Measurements from ENCODE around the gene C1orf21. TPM values are rescaled to one million over a fixed set of nuclear protein-coding genes. Genes with fewer than 3 reads are reported as not detected.
A peak's percentile ranks its signal among the peaks of the same experiment; 100 is the strongest.

Gene C1orf21
- polyA plus RNA-seq, 5 donors: 40.2 to 53.2 (median 43.4) TPM

DNA sequence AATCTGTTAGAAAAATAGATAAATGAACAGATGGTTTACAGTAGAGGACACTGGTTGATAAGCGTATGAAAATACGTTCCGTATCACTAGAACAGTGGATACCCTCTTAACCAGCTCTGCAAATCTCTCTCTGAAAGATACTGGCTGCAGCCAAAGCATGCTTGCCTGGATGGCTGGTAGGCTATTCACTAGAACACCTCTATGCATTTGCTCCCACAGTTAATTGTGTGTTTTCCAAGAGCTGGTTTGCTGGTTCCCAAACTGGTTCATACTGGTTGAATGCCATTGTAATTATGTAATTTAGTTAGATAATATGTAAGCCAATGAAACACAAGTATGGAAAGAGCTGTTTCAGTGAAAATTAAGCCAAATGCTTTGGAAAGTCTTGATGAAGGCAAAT, 126.6 kb downstream of the C1orf21 start:
- no peak for DNase-seq

DNA sequence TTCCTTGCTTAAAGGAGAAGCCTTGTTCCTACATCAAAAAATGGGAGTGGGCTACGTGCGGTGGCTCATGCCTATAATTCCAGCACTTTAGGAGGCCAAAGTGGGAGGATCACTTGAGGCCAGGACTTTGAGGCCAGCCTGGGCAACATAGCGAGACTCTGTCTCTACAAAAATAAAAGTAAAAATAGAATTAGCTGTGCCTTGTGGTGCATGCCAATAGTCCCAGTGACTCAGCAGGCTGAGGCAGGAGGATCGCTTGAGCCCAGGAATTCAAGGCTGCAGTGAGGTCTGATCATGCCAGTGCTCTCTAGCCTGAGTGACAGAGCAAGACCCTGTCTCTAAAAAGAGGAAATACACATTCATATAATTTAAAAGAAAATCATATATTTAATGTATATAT, 127.1 kb downstream of the C1orf21 start:
- no peak for DNase-seq

DNA sequence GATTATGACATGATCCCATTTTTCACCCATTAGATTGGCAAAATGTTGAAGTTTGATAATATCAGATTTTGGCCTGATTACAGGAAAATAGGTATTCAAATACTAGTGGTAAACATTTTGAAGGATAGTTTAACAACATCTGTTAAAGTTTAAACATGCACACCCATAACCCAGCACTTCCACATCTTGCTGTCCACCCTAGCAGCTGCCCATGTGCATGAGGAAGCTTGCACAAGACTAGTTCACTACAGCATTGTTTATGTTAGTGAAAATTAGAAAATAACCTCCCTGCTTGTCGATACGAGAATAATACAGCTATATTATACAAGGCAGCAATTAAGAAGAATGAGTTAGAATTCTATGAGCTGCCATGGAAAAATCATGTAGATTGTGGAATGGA, 127.6 kb downstream of the C1orf21 start:
- DNase-seq: no peak

DNA sequence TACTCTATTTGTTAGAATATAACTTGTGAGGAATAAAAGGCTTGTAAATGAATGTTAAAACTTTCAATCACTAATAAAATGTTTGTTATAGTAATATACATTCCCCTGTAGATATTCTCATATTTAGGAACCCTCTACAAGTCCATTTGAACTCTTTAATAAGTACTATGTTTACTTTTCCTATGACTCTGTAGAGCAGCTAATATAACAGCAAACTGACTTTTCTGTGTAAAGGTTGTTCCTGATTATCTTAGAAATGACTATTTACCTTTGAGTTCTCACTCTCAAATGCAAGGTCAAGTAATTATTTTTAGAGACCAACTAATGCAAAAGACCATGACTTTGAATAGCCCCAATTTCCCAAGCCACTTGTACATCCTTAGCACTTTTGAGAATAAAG, 130.3 kb downstream of the C1orf21 start:
- DNase-seq: no peak

DNA sequence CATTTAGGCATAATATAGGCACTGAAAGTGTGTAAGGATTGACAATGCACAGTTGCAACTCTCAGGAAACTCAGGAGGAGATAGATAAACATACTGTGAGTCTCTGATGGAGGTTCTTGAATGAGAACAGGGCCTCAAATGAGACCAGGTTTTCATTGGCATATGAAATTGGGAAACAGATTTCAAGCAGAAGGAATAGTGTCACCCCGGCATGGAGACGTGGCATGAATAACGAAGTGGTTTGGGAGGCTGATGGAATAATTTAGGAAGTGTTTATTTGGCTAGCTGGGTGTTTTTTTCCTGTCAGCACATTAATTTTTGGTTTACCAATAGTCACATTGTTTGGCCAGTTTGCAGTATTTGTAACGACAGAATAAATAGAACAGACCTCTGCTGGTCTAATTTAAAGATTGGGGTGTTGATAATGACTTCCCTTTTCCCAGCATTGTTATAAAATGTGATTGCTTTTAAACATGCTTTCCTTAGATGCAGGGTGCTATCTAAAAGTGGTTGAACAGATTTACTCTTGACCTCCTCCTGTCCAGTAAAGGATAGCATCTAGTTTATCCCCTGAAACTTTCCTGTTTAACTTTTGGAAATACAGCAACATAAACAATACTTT, 132.0 kb downstream of the C1orf21 start:
- no peak for DNase-seq

DNA sequence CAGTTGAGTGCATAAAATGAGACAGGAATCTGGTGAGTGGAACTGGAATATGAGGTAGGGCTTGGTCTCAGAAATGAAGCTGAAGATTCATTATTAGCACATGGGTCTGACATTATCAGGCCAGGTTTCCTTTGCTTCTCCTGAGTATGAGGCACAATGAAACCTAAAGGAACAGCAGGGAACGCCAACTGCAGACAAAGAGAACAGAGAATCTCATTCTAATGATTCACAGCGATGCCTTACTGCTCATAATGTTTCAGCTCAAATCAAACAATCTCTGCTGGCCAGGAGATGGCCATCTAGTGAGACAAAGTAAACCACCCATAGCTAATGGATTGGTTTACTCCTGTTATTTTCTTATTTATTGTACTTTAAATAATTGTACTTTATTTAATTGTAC, 133.5 kb downstream of the C1orf21 start:
- DNase-seq: no peak

DNA sequence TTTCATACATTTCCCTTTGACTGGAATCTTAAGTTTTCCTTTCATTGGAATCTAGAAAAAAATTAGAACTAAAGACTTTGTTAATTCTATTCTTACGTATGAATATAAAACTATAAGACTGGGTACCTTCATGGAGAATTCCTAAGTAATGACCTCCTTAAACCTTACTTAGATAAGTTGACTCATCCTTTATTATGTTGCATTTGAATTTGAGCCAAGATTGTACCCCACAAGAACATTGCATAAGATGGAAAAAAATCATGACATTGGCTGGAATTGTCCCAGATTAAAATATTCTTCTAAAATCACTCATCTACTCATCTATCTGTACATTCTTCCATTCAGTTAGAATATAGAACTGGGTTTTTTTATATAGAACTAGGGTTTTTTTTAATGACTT, 137.4 kb downstream of the C1orf21 start:
- no peak for DNase-seq

DNA sequence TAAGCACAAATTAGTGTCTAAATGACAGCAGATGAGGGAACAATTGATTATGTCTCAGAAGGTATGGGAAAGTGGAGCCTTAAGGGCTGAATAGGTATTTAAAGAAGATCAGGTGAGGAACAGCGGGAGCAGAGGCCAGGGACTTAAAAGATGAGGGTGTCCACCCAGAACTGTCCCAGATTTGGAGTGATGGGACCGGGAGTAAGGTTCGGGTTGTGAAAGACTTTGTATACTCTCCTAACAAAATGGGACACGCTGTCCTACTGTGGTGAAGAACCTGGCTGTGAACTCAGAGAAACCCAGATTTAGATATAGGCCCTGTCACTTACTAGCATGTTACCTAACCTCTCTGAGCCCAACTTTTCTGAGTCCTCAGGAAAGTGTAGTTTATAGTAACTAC, 140.6 kb downstream of the C1orf21 start:
- DNase-seq: no peak

DNA sequence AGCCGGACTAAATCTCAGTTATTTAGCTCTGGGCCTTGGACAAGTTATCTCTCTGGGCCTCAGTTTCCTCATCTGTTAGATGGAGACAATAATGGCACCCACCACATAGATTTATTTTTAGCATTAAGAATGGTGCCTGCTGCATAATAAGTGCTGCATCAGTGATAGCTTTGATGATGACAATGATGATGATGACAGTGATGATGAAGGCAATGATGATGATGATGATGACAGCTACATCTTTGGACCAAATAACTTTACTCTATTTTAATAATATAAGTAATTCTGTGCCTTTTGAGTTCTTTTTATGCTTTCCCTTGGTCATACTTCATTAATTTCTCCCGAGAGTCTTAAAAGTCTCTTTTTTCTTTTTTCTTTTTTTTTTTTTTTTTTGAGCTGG, 143.4 kb downstream of the C1orf21 start:
- DNase-seq: no peak

DNA sequence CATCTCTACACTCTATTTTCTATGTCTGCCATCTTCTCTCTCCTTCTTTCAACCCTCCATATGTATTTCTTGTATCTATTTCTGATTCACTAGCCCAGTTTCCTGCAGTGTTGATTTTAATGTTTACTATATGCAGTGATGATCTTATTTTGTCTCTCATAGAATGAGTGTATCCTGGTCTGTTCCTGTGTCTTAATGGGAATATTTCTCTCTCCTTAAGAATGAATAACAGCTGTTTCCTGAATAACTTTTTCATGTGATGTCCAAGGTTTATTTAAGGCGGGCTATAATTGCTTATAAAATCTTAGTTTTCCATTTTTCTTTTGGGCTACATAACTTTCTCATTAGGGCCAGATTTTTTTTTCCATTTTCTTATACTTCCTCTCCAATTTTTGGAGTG, 144.5 kb downstream of the C1orf21 start:
- DNase-seq: no peak

DNA sequence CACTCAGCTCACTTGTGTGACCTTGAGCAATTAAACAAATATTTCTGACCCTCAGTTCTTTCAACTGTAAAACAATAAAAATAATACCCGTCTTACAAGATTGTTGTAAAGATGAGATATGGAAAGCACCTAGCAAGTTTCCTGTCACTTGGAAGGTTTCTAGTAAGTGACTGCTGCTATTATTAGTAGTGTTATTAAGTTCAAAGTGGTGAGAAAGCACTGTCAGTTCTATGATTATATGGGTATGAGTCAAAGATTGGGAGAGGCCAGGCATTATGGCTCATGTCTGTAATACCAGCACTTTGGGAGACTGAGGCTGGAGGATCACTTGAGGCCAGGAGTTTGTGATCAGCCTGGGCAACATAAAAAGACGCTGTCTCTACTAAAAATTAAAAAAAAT, 145.4 kb downstream of the C1orf21 start:
- DNase-seq: no peak

DNA sequence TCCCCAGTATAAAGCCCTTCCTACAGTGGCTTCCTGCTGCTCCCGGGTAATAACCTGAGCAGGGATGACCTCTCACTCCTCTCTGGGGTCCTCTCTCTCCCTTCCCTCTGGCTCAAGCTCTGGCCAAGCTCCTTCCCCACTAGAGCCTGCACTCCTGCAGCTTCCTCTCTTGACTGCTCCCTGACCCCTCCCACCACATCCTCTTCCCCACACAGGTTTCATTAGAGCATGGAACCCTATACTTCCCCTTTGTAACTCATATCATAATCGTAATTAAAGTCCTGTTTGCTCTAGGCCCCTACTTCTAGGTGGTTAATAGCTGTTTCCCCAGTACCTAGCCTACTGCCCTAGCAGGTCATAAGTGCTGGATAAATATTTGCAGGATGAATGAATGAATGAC, 146.2 kb downstream of the C1orf21 start:
- no peak for DNase-seq

DNA sequence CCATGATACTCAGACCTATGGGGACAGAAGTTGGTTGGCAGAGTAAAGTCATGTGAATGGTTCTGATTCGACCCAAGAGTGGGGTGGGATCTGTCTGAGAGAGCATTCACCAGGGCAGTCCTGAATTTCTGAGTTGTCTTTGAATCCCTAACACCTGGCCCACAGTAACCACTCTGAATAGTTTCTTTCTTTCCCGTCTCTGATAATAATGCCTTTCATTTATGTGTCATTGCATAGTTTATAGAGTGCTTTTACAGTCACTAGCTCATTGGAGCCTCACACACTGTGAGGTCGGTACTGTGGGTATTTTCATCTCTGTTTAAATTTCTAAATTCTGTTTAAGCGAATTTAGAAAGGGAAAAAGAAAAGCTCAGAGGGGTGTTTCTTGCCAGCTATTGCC, 147.1 kb downstream of the C1orf21 start:
- DNase-seq: no peak

DNA sequence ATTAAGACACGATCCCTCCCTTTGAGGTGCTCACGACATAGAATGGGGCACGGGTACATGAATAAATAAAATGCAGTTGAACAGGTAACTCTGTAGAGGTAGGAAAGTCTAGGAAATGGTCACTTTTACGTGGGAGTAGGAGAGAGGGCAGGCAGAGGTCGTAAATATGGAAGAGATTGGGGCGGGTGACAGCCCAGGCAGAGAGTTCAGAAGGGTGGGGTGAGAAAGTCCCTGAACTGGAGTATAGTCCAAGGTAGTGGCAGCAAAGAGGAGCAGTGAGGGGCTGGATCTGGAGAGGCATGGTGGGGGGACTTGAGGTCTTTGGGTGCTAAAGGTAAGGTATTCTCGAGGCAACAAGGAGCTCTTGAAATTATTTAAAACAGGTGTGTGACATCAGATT, 147.9 kb downstream of the C1orf21 start:
- DNase-seq: no peak

DNA sequence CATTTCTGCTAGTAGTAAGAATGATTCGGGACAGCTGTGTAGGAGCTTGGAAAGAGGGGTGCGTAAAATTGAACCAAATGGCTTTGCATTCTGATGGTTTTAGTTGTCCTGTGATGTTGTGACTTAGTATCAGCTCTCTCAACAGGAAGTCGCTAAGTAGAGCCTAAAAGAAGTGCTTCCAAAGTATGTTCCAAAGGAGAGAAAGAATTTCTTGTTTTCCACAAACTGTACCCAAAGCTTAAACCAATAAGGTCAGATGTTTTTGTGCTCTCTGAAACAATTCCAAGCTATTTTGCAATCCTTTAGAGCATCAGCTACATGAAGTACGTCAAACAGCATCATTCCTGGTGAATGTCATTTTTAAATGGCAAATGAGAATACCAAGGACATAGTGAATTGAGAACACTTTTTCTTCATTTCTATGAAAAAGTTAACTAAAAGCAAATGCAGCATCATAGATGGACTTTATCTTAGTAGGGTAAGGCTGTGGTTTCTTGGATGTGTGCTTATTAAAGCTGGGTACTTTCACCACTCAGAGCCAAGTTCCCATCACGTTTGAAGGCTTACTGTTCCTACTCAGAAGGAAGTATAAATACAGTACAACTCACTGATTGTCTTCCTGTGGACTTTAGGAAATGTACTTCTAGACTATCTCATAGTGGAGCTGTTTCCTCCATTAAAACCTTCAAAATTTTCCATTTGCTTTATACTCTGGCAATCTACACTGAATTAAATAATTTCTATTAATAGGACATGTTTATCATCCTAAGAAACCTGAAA, 148.6 kb downstream of the C1orf21 start:
- peak; percentile 38 to 54 for DNase-seq

DNA sequence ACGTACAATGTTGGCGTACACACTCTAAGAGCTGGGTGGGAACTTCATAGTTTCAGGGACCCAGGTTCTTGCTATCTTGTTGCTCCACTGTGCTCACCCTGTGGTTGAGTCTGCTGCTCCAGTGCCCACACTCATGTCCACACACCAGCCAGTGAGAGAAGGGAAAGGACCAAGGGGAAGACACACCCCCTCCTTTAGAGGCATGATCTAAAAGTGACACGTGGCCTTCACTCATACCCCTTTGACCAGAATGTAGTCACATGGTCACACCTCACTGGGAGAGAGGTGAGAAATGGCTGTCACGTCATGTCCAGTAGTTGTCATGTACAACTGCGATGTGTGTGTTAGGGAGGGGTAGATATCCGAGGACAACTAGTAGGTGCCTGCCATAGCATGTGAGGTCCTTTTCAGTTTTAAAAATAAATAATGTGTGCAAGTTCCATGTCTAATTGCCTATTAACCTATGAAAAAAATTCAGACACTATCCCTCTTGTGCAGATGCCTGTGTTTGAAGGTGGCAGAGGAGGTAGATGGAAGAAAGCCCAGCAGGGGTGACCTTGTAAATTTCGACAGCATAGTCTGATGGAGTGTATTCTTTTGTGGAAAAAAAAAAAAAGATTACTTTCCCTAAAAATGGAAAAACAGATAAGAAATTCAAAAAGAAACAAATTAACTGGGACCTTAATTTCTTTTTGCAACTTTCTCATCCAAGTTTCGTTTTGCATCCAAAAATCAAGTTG, 149.6 kb downstream of the C1orf21 start:
- DNase-seq: no peak

DNA sequence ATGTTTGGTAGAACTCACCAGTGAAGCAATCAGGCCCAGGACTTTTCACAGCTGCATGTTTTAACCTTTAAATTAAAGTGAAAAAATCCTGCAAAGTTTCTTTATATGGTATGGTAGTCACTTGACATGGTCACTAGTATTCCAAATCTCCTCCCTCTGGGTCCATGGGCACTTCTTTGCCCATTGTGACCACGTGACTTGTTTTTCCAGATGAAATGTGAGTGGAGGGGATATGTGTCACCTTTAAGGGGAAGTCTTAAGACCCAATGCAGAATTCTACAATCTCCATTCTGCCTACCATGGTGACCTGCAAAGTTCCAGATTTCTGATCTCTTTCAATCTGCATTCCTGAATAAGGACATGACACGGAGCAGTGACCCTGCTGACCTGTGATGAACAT, 152.8 kb downstream of the C1orf21 start:
- no peak for DNase-seq

DNA sequence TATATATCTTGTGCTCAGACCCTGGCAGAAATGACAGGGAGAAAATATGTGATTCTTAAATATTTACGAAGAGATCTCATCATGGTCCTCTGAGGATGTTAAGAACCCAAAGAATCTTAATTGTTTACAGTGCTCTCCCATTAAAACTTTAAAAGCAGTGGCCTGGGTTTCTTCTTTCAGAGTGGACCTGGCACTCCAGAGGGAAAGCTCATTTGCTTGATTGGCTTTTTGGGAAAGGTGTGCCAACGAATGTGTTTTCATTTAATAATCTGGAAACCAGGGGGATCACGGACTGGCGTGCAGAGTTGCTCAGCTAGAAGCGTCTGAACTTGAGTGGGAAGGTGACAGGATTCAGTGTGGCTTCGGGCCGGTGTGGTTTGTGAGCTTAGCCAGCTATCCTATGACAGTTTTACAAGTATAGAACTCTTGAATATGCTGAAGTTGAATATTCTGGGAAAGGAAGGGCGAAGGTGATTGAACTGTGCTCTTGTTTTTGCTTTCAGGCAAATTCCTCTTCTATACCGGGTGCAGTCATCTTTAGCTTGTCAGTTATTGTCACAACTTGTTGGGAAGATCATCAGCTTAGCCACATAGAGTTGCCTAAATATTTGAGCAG, 154.8 kb downstream of the C1orf21 start:
- no peak for DNase-seq

DNA sequence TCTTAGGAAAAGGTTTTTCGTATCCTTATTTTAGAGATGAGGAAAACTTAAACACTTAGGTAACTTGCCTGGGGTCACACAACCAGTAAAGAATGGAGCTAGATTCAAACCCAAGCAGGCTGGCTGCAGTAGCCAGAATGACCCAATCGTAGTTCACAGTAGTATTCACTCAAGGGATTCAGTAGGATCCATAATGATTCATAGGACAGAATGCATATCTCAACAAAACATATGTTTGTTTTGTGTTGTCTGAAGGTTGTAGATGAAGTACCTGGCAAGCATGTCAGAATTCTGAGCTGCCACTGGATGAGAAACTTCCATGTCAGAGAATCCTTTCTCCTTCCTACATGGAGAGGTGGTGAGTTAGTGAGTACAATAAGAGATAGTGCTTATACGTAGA, 155.5 kb downstream of the C1orf21 start:
- no peak for DNase-seq

DNA sequence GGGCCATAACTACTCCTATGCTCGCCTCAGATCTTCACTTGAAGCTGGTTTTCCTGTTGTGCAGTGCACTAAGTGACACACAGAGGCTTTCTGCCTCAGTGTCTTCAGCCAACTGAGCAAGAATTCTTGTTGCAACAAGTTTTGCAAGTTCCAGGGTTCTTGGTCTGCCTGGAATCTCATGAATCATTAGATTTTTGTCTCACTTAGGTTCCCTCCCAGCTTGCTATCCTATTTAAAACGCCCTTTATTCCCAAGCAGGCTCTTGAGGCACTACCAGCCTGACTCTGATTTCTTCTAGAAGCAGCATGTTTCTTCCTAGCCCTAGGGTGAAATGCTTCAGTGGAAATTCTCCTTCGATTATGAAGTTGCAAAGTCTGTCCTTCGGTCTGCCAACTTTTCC, 158.8 kb downstream of the C1orf21 start:
- no peak for DNase-seq

DNA sequence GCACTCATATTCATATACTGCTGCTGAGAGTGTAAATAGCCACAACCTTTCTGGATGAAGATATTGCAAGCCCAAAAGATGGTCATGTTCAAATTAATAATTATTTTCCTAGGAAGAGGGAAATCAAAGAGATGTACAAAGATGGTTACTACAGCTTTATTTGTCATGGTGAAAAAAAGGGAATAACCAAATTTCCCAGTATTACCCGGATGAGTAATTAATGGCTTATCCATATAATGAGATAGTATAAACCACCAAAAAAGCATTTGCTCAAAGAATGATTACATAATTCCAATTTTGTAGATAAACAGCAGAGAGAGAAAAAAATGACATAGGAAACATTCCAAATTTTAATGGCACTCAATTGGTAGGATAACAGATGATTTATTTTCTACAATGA, 165.6 kb downstream of the C1orf21 start:
- DNase-seq: no peak

DNA sequence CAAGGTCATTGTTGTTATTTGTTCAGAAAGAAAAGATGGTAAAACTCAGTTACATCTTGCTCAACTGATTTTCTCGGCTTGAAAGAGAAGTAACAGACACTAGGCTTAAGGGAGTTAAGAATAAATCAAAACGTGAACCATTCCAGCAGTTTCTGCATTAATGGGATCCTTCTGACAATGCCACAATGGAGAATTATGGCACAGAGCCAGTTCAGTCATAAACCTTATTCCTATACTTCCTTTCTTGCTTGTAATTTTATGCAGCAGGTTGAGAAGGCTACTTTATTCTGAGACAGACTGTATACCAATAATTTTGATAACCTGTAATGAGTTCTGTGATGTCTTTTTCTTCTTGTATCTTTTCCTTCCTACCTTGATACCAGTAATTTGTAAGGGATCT, 167.0 kb downstream of the C1orf21 start:
- no peak for DNase-seq

Measured in right lung (tissue), 5 donors.